ENCODE measurements around the gene HOXC9.

Gene HOXC9

GRCh38 chr12:53963005-53963404, 37.0 kb upstream of the HOXC9 start:
- in situ Hi-C loops (cut with HindIII; ENCODE audit: low sequenced_read_pairs) = no loop called here

- in situ Hi-C loops (cut with HindIII; ENCODE audit: low sequenced_read_pairs) = no loop called here
Measured at GRCh38 chr12:53963434-53964314, 36.3 kb upstream of the HOXC9 start.

GRCh38 chr12:53964315-53964713, 35.6 kb upstream of the HOXC9 start:
- in situ Hi-C loops (cut with HindIII; ENCODE audit: low sequenced_read_pairs) = no loop called here

- in situ Hi-C loops (cut with HindIII; ENCODE audit: low sequenced_read_pairs) = no loop called here
Measured at GRCh38 chr12:53965281-53966084, 34.5 kb upstream of the HOXC9 start.

GRCh38 chr12:53966085-53966384, 33.9 kb upstream of the HOXC9 start:
- in situ Hi-C loops (cut with HindIII; ENCODE audit: low sequenced_read_pairs) = no loop called here

- in situ Hi-C loops (cut with HindIII; ENCODE audit: low sequenced_read_pairs) = no loop called here
Measured at GRCh38 chr12:53966385-53967133, 33.4 kb upstream of the HOXC9 start.

GRCh38 chr12:53967421-53967925, 32.5 kb upstream of the HOXC9 start:
- in situ Hi-C loops (cut with HindIII; ENCODE audit: low sequenced_read_pairs) = no loop called here

- in situ Hi-C loops (cut with HindIII; ENCODE audit: low sequenced_read_pairs) = no loop called here
Measured at GRCh38 chr12:53968214-53969127, 31.5 kb upstream of the HOXC9 start.

GRCh38 chr12:53969588-53970259, 30.2 kb upstream of the HOXC9 start:
- in situ Hi-C loops (cut with HindIII; ENCODE audit: low sequenced_read_pairs) = no loop called here

- in situ Hi-C loops (cut with HindIII; ENCODE audit: low sequenced_read_pairs) = no loop called here
Measured at GRCh38 chr12:53970451-53970850, 29.5 kb upstream of the HOXC9 start.

GRCh38 chr12:53971129-53971528, 28.8 kb upstream of the HOXC9 start:
- in situ Hi-C loops (cut with HindIII; ENCODE audit: low sequenced_read_pairs) = no loop called here

GRCh38 chr12:53971686-53972085, 28.3 kb upstream of the HOXC9 start:
- in situ Hi-C loops (cut with HindIII; ENCODE audit: low sequenced_read_pairs) = no loop called here

GRCh38 chr12:53972152-53972702, 27.7 kb upstream of the HOXC9 start:
- in situ Hi-C loops (cut with HindIII; ENCODE audit: low sequenced_read_pairs) = no loop called here

- in situ Hi-C loops (cut with HindIII; ENCODE audit: low sequenced_read_pairs) = no loop called here
Measured at GRCh38 chr12:53972722-53973235, 27.2 kb upstream of the HOXC9 start, which contains the start of gene HOXC11. HOXC11 (plus strand) TSS chr12:53973126; CDS start chr12:53973242, 116 bp downstream.

GRCh38 chr12:53973236-53974042, 26.5 kb upstream of the HOXC9 start:
- in situ Hi-C loops (cut with HindIII; ENCODE audit: low sequenced_read_pairs) = no loop called here

GRCh38 chr12:53974084-53975063, 25.6 kb upstream of the HOXC9 start, which contains the start of gene HOTAIR:
HOTAIR (minus strand) TSS chr12:53974954.
- in situ Hi-C loops (cut with HindIII; ENCODE audit: low sequenced_read_pairs) = no loop called here

GRCh38 chr12:53975064-53975471, 24.9 kb upstream of the HOXC9 start:
- in situ Hi-C loops (cut with HindIII; ENCODE audit: low sequenced_read_pairs) = no loop called here

Measured in DLD1 (cell line).